ENCODE measurements around the gene TDRD6. TPM values are rescaled to one million over a fixed set of nuclear protein-coding genes. Genes with fewer than 3 reads are reported as not detected.

The TDRD6 gene
- not detected in 5 replicates for total RNA-seq (2022; extraction: Qiagen RNA extraction)

DNA sequence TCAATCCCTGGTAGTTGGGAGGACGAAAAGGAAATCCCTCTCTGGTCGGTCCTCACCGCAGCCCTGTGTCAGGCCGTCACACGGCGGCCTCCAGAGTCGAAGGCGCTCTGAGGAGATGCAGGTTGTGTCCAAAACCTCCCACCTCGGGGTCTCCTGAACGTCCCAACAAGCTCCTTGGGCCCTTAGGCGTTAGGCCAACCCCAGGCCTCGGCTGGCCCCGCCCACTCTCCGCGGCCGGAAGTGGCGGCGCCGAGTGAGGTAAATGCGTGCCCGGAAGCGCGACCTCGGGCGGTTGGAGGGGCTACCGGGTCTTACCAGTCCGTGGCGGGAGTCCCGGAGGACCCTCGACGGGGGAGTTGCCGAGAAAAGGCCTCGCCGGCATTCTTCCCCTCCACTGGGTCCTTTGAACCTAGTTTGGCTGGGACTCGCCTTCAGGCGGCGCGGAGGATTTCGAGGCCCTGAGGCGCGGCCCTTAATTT lies at the start of gene TDRD6:
Gene TDRD6 (plus strand): TSS at position 267 of the 479 bp plus-strand sequence. CDS start 244 bp downstream, outside the sequence.

DNA sequence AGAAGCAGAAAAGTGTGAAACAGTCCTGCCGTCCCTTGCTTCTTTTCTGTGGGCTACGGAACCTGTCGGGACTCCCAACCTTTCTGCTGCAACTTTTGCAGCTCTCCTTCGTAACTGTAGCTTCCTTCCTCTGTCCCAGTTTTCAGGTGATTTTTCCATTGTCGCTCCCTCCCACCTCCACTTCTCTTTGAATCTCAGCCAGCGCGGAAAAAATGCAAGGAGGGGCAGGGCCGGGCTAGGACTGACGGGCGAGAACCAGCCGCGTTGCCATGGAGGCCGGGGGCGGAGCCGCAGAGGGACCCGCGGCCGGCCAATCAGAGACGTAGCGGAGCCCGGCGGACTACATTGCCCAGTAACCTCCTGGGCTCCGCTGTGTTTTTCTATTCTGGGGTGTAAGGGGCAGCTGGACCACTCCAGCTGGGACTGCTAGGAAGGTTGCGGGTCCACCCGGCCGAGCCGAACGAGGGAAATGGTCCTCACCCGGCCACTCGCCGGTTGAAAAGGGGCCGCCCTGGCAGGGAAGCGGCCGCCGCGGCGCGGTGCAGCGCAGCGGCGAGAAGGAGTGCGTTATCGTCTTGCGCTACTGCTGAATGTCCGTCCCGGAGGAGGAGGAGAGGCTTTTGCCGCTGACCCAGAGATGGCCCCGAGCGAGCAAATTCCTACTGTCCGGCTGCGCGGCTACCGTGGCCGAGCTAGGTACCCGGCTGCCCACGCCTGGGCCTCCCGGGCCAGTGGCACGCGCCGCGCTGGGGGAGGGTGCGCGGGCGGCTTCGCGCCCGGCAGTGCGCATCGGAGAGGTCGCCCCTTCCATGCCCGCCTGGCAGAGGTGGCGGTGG lies 34.9 kb upstream of the TDRD6 start, which contains the start of the genes CYP39A1 and SLC25A27:
Gene CYP39A1 (minus strand): TSS at position 216 of the 836 bp plus-strand sequence. CDS start 236 bp downstream, outside the sequence.
Gene SLC25A27 (plus strand): TSS at position 373 of the 836 bp plus-strand sequence. CDS start 218 bp downstream, at position 591.

DNA sequence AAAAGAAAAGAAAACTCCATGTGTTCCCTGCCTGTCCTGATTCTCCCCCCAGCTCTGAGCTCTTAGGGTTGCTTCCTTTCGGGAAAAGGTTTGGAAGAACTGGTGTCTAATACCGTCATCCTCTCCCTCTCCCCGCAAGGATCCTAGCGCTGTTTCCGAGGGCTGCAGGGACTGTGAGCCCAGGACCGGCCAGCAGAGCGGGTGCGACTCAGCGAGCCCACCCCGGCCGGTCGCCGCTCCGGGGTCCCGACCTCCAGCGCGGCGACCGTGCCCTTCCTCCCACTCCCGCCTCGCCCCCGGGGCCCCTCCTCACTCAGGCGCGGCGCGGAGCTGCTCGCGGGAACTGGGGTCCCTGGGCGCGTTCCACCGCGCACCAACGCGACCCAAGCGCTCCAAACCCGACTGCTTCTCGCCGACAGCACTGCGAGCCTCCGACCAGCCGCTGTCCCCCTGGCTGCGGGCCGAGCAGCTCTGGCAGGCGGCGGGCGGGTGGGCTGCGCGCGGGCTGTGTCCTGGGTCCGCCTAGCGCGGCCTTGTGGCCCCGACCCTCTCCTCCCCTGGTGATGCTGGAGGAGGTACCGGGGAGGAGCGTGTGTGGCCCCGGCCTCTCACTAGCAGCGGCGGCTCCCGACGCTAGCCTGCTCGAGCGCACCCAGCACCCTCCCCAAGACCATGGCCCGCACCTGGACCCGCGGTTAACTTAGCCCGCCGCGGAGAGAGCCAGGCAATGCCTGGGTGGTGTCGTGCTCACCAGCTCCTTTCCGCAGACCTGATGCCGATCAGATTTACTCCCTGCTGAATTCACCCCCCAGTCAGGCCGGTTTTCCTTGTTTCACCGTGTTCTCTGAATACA lies 47.4 kb downstream of the TDRD6 start, which contains the start of gene PLA2G7:
Gene PLA2G7 (minus strand): TSS at position 509 of the 853 bp plus-strand sequence. CDS start 12,484 bp downstream, outside the sequence.

GRCh38 chr6:46746696-46747095 lies 59.0 kb downstream of the TDRD6 start, which contains the start of gene ANKRD66:
TSS of gene ANKRD66 (plus strand) at chr6:46746933. CDS start at chr6:46751949, 5,016 bp downstream.

Other genes with a start within 250 kb of the TDRD6 start
- gene RCAN2, start 196.4 kb upstream of the TDRD6 start, total RNA-seq (2022; extraction: Qiagen RNA extraction) = not detected in 5 replicates
- gene CYP39A1, start 35.1 kb upstream of the TDRD6 start, total RNA-seq (2022; extraction: Qiagen RNA extraction) = 0.05 TPM in 1 of 5 replicates, not detected in the others
- 0.32 to 0.61 TPM (median 0.40 TPM) in 5 replicates for gene SLC25A27, start 34.9 kb upstream of the TDRD6 start, total RNA-seq (2022; extraction: Qiagen RNA extraction)
- gene PLA2G7, start 47.5 kb downstream of the TDRD6 start, total RNA-seq (2022; extraction: Qiagen RNA extraction) = 0.06 TPM in 1 of 5 replicates, not detected in the others
- not detected in 5 replicates for gene ANKRD66, start 59.0 kb downstream of the TDRD6 start, total RNA-seq (2022; extraction: Qiagen RNA extraction)
- 0.05 TPM in 1 of 5 replicates, not detected in the others for gene MEP1A, start 105.5 kb downstream of the TDRD6 start, total RNA-seq (2022; extraction: Qiagen RNA extraction)
- gene ADGRF5, start 234.1 kb downstream of the TDRD6 start, total RNA-seq (2022; extraction: Qiagen RNA extraction) = 0.03 TPM in 1 of 5 replicates, not detected in the others